HG03066 (cell line): Measurements from ENCODE around the gene TSPAN2.

Source experiments
- ATAC-seq: cut with Tn5 transposase; IDR thresholded peaks from one replicate; pipeline ENCODE4 v1.9.1; 2021; ENCODE audit warnings: low read depth; ENCODE audit not compliant: unreplicated experiment

TSPAN2 gene

DNA sequence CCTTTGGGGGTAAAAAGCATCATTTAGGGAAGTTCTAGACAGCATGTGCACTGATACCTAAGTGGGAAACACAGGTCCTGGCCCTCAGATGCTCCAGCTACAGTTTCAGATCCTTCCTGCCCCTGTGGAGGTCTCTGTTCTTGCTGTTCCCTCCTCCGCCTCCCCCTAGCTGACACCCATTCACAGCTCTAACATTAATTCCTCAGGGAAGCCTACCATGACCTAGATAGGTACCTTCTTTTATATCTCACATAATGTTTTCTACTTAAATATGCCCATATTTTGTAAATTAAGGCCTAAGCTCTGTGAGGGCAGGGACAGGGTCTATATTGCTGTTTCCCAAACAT, 11.3 kb downstream of the TSPAN2 start:
- no peak for ATAC-seq

GRCh38 chr1:115077286-115077983, 11.9 kb downstream of the TSPAN2 start:
- no peak for ATAC-seq

DNA sequence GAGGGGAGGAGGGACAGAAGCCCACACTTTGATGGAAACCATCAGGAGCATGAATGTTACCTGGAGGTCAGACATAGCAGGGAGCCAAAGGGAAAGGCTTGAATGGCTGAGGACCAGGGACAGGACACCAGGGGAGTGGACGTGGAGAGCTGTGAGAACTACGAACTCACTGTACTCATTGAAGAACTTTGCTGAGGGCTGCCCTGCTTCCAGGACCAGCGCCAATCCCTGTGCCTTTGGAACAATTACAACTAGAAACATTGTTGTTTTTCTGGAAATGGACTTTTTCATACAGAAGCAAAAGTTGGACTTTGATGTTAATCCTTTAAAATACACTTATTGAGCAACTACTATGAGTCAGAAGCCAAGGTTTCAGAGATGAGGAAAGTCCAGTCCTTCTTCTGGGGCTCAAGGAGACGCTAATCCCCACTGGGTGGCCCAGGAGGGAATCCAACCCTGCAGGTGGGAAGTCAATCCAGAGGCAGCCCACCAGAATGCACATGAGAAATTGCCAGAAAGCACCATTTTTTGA, 12.9 kb downstream of the TSPAN2 start:
- ATAC-seq, result no peak

DNA sequence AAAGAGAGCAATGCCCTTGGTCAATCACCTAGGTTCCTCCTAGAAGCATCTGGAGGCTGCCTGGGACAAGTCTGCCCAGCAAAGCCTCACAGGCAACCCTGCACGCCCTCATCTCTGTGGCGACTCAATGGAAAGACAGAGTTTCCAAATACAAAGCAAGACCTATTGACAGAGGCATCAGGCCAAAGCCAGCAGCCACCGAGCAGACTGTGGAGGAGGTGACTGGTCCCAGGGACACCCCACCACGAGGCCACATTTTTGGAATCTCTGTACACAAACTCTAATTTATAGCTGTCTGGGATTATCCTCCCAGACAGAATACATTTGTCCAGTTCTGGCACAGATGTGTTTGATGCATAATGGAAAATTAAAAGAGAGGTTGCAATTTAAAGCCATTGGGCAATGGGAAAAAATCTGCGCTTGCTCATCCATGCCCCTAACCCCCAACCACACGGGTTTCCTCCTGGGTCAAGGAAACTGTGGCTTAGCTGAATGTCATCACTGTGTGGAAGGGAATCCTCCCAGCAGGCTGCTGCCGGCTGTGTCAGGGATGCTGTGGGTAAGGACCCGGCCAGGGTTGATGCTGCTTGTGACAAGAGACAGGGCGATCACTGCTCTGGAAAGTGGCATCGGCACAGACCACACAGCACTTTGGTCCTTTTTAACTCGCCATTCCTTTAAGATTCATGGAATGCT, 14.3 kb downstream of the TSPAN2 start:
- no peak for ATAC-seq

DNA sequence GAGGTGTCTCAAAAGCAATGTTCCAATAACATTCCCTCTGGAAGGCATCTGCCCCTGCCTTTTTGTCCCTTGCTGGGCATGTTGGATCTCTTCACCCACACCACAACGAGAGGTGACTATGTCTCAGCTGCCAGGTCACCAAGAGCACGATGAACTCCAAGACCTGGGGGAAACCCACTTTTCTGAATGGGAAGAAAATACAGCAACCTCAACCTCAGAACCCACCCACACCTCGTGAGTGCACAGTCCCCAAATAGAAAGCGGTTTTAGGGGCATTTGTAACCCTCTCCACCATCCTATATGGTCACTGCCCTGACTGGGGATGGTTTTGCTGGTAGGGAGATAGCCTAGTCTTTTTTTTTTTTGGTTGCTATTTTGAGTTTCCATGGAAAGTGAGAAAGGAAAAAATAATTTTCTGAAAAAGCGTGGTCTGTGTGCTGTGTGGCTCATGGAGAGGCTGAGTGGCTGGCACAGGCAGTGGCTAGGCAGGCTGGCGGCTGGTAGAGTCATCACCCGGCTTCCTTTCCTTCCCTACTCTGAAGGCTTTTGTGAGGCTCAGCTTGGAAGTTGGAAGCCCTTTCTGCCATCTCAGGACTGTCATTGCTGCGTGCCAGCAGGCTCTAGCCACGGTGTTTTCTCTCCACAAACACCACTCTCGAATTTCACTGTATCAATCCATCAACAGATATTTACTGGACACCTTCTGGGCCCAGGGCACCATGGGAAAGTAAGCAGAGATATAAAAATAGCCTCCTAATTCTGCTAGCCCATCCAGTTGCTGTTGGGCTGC, 15.8 kb downstream of the TSPAN2 start:
- no peak for ATAC-seq

GRCh38 chr1:115071012-115071664, 18.2 kb downstream of the TSPAN2 start:
- ATAC-seq, result no peak

DNA sequence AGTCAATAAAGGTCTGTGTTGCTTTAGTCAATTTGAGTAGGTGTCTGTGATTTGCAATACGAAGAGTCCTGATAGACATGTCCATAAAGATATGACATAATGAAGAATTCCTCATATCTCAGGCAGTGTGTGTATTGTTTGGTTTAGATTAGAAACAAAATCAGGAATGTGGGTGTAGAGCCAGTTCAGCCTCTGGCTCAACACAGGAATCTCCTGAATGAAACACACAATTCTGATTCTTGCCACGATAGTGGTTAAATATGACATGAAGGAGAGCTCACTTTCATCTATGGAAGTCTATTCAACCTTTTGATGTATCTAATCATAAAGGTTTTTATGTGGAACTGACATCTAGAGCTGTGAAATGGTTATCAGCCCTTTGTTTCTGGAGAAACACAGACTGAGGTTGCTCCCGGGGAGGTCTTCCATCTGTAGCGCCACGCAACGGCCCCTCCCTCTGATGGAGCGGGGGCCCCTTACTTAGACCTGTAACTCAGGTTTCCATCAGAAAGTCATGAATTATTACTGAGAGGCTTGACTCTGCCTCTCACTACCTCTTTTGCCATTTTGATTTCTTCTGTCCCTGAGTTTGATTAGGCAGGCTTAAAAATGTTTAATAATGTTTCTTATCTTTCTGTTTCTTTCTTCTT, 19.5 kb downstream of the TSPAN2 start:
- no peak for ATAC-seq

DNA sequence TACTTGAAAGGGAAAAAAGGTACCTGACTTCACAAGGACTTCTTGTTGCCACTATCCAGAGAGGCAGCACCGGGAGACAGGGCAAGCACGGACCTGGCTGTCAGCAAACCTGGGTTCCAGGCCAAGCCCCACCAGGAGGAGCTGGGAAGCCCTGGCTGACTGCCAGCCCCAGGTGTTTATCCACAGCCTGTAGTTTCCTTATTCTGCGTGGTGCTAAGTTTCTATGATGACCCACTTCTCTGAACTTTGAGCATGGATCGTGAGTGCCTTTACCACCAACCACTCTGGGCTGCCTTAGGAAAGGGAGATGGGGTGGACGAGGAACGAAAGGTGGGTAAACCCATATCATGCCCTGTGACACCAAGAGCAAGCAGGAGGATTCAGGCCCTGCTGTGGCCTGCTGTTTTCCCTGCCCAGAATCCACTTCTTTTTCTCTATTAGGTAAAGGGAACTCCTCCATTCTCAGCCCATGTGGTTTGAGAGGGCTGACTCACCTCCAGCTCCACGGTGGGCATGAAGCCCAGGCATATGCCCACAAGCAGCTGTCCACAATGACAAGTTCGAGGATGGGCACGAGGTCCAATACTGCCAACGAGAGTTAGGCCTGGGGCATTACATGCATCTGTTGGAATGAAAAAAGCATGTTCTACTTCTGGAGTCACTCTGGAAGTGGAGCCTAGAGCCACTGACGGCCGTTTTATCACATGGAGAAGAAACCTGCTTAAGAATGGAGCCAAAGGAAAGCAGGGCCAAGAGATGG, 20.3 kb downstream of the TSPAN2 start:
- no peak for ATAC-seq

DNA sequence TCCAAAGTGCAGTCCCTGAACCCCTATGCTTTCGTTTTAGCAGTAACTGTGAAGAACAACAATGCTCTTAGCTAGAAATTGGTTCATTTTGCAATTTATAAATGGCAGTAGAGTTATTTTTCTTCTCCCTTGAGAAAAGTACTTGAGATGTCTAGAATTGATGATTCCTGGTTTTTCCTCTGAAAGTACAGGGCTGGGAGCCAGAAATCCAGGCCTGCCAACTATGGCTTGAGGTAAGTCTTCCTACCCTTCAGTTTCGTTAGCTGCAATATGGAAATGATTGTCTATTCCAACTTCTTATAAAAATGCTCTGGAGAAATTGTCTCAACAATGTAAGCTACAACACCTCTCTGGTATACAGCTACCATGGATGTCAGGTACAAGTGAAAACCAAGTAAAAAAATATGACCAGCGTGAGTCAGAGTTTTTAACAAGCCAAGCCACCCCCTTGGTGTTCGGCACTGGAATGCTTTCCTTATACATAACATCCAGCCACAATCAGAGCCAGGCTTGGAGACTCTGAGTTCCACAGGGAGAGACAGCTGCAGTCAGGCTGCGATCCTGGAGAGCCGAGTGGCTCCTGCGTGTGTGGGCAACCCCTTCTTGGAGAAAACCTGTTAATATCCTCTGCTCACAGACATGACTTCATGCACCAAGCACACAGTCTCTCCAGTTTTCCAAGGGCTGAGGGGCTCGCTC, 22.0 kb downstream of the TSPAN2 start:
- no peak for ATAC-seq

DNA sequence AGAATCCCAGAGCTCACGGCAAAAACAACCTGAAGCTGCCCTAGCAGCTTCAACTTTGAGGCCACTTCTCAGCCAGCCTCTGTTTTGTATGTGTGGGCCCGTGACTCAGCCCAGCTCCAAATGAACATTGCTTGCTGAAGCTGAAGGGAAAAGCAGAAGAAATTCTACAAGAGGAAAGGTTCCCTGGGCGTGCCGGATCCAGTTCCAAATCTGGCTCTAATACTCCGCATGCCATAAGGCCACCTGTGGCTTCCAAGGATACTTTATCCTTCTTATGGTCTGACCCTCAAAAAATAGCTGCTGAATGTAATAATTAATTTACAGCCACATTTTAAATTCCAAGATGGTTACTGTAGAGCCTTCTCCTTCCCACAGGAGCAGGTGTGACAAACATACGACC, 24.3 kb downstream of the TSPAN2 start:
- ATAC-seq, result no peak

DNA sequence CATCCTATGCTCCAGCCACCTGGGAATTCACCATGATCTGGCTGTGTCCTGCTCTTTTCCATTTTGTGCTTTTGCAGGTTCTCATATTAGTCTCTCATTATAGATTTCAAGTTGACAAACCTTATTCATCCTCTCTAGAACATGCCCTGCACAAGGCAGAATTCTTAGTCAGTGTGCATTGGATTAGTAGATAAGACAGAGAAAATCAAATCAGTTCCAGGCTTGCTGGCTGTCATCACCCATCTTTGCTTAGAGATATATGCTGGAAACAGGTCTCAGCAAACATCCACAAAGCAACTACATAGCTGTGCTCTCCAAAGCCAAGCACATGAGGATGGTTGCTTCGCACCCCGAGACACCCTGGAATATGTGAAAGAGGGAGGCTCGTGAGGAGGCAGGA, 24.8 kb downstream of the TSPAN2 start:
- ATAC-seq, result no peak

- ATAC-seq, result no peak
Observed at GRCh38 chr1:115063228-115063901, 25.9 kb downstream of the TSPAN2 start.

- ATAC-seq, result no peak
Observed at GRCh38 chr1:115062542-115063004, 26.7 kb downstream of the TSPAN2 start.

DNA sequence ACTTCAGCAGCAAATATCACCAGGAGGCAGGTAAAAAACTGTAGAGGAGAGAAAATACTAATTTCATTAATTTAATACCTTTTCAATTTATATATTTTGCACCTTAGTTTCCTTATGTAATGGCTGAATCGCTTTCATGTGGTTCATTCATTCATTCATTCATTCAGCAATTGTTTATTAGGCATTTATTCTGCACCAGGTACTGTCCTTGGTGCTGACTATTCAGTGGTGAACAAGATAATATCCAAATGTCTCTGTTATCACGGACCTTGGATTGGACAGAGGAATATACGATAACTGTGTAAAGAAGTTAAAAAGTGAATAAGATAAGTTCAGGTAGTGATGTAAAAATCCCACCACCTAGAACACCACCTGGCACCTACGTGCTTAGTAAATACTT, 28.8 kb downstream of the TSPAN2 start:
- ATAC-seq, result no peak

DNA sequence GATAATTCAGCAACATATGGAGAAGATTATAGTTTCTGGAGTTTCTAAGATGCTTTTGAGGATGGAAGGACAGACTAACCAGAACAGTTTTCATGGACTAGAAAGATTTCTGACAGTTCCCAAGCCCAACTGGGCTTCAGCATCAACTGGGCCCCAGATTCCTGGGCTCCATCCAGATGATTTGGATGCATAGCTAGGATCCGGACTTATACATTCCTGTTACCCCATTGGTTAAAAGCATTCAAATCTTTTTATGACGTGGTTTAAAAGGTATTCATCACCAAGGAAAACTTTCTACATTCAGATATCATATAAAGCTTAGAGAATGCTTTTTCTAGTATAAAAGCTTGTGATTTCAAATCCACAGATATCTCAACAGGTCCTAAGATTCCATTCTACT, 30.0 kb downstream of the TSPAN2 start:
- ATAC-seq, result no peak

GRCh38 chr1:115057661-115058254, 31.5 kb downstream of the TSPAN2 start:
- ATAC-seq, result no peak

GRCh38 chr1:115056395-115056798, 32.9 kb downstream of the TSPAN2 start:
- no peak for ATAC-seq

DNA sequence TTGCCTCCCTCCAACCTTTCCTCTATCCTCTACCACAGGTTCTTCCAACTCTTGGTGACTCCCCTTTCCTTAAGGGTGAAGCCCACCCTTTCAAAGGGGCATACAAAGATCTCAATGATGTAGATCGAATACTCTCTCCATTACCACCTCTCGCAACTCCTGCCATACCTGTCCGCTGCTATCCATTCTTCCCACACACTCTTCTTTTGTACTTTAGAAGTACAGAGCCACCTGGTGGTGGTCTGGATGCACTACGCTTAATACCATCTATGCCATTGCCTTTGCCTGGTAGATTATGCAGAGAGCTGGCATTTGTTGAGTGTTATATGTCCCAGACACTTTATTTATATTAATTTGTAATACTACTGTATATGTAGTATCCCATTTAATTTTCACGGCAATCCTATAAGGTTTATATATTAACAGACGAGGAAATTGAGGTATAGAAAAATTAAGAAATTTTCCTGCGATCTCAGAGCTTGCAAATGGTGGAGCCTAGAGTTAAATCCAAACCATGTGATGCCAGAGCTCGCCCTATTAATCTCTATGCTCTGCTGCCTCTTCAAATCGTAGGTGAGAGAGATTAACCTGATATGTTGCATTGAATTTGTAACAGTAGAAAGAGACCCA, 36.7 kb downstream of the TSPAN2 start:
- ATAC-seq, result no peak
